NAMALWA (cell line): ENCODE data around the gene LRRC1.

Source experiments
- DNase-seq: peaks from one replicate; pipeline ENCODE4 v3.0.0-alpha.2; 2015; ENCODE audit warnings: low spot score

The LRRC1 gene

DNA sequence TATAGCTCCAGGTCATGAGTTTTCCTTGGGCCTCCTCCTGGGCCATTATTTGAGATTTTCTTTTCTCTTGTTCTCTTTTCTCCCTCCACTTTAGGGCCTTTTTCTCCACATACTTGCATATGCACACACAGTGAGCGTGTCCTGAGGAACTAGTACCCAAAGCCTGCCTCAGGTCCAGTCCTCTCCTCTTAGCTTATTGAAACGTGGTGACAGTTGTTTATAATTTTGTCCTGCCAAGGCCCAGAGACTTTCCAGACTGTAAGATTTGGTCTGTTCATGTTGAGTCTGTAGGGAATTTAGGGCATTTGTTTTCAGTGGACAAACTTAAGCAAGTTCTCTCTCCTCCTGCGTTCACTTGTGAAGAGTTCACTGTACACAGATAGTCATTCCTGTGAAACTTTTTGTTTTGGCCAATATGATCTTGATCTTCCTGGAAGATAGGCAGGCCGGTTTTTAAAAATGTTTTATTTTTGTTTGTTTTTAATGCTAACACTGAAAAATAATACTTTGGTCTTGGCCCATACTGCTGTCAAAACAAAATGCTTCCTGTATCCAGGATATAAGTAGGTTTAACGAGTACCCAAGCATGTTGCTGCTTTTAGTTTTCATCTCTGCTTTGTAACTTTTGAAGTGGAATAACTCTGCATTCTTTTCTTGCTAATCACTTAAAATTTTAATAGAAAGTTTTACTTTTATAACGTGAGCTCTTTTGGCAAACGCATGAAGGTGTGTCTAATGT lies 20.7 kb downstream of the LRRC1 start:
- no peak for DNase-seq

DNA sequence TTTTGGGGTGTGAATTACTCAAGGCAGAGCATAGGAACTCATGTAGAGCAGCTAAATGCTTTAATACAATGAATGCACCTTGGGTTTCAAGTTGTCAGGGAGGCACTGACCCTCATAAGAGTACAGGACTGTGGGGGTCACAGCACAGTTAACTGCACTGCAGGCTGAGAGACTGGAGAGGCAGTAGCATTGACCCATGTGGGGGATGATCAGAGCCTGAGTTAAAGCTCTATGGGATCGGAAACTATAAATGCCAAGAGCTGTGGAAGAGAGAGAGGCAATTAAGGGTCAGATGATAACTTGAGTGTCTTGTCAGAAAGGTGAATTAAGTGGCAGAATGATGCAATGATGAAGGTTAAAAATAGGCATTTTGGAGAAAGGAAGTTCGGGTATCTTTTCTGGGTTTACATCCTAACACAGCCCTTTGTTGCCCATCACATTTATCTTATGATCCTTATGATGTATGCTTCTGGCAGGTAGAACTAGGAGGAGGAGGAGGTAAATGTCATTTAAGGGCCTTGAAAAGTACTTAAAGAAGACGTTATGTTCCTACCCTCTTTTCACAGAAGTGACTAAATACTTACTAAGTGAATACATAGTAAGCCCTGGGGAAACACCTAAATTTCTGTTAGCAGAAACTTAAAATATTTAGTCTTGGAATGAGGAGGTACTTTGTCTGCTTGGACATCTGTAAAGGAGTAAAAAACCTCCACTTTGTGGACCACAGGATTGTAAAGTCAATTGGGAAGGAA lies 24.2 kb downstream of the LRRC1 start:
- DNase-seq = no peak

DNA sequence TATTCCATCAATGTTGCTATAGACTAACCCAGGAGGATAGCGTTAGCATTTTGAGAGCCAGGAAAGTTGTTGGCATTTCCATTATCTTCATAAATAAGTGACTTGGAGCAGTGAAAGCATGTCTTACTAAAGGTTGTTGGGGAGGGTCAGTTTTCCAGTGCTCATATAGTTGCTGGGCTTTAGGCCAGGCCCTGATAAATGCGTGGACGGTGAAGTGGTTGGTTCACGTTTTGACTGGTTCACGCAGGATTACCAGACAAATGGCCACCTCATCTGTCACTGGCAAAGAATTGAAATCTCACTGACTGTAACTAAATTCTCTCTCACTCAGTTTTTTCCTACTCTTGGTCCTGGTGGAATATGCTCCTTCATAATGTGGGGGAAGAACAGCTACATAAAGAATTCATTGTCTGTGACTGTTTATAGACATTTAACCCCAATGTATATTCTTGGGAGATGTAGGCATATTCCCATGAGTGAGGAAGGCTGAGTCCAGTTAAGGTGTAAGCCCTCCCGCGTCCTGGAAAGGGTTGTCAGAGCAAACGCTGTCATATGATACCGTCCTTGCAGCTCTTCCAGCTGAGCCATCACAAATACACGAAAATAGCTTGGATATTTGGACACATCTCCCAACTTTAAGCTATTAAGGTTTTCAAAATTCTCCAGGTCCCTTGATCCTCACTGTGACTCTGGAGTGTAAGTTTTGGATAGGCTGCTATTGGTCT lies 27.8 kb downstream of the LRRC1 start:
- no peak for DNase-seq

DNA sequence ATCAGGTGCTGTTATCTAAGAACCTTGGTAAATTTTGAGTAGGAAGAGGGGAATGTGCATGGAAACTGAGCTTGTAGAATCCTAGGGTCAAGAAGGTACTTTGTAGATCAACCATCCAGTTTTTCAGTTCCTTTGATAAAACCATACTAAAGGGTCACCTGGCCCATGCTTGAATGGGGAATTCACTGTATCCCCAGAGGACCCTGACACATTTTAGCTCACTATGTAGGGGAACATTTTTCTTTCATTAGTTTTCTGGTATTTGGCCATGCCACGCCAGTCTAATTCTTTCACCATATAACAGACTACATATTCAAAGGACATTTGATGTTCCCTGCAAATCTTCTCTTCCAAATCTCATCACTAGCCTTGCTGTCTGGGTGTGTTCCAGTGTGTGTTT lies 29.9 kb downstream of the LRRC1 start:
- DNase-seq = no peak

DNA sequence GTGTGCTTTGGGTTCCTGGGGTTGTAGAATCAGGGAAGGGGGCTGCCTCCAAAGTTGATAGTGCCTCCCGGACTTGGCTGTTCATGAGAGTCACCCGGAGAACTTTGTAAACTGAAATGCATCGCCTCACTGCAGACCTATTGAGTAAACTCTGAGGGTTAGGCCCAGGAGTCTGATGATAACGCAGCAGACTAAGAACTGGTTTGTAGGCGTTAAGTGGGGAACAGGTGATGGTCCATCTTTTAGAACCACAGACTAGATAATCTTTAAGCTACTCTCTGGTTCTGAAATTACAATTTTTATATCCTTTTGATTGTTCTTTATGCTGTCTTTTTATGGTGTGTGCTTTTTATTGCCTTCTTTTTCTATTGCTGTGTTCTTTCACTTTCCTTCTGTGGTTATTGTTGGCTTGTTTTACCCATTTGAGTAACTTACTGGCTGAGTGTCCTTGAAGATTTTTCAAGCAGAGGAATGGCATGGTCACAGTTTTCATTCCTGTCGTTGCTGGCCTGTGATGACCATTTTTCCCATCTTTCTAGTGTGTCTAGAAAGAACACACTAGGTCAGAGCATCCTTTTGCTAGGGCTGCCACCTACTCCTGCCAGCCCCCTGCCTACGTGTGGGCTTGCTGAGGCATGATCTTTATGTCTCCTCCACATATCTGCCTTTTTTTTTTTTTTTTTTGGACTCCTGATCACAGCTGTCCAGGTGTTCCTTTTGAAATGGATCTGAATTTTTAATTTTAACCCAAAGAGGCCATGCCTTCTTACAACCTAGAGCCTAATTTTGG lies 30.9 kb downstream of the LRRC1 start:
- DNase-seq = no peak

DNA sequence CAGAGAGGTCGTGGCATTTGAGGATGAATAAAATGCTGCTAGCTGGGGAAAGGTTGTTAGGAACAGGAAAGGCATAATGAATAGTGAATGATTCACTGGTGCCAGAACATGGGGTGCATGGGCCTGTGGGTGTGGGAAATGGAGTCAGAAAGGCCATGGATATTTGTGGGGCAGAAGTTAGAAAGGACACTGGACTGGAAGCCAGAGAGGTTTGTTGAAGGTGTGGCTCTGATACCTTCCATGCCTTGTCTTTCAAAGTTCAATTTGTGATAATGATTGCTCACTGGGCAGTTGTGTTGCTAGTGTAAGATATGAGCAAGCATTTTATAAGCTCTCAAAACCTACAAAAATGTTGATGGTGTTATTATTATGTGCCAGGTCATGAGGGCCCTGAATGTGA lies 32.7 kb downstream of the LRRC1 start:
- DNase-seq = no peak

DNA sequence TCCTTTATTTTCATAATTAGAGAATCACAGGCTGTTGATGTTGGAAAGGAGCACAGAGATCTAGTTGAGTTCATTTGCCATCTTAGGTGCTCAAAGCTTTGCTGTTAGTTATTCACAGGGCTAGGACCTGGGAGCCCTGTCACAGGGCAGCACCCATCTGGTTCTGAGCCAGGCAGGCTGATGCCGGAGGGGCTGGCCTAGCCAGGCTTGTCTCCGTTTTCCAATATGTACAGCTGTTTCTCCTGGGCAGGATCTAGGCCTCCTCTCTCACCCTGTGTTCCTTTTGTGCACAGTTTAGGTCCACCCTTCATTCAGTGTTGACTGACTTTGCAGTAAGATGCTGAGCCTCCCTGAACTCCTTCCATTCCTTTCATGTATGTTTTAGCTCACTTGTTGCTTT lies 33.4 kb downstream of the LRRC1 start:
- DNase-seq = no peak

DNA sequence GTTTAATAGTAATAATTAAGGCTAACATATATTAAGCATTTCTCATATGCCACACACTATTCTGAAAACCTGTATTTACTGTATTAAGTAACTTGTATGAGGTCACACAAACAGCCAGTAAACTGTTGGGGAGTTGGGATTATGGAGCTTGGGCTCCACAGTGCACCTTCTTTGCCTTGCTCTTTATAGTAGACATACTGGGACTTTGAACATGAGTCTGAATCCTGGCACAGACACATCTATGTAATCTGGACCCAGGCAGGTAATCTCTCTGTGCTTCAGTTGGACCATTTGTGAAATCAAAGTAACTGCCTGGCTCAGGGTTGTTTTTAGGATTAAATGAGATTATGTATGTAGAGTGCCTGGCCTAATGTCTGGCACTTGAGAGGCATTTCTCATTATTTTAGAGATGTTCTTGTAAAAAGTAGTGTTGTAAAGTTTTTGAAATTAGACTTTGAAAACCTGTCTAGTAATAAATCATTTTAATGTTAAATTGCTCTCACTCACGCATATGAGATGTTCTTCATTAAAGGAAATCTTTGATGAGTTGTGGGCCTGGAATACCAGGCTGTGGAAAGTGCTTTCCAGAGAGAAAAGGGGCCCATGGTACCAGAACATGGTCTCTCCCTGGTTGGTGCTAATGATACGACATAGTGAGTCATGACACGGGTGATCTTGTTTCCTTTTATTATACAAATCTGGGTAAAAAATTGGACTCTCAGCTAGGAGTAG lies 34.3 kb downstream of the LRRC1 start:
- DNase-seq = no peak

DNA sequence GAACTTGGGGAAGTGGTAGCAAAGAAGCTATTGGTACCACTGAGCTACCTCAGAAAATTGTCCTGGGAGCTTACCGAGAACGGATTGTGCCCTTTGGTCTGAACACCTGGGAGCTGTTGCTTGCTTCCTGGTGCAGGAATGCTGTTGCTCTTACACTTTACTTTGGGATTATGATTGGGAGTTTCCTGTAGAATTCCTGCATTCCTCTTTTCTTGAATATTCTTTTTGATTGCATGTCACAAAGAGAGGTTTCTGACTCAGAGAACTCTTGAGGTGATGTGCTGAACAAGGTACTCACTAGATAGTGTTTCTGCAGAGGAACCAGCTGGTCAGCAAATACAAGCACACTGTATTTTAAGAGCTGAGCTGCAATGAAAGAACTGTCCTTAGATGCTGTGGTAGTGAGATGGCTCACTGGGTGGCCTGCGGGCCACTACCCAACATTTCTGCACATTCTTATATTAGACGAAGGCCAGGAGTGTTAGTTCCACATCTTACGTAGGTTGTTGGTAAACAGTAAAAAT lies 35.0 kb downstream of the LRRC1 start:
- DNase-seq = no peak

DNA sequence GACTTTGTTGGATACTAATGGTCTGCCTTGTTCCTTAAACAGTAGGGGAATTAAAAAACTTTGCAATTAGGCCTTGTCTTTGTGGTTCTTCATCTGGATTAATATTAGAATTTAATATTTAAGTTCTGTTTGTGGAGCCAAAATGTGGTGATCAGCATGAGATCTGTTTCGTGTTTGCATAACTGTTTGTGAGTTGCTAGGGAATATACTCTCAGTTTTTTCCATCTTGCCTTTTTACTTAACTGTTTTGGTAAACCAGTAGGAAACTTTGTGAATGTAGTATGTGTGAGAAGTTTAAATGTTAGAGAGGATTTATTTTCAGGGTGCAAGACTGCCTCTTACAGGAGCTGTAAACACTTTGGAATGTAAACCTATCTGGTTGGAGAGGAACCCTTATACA lies 35.6 kb downstream of the LRRC1 start:
- no peak for DNase-seq

DNA sequence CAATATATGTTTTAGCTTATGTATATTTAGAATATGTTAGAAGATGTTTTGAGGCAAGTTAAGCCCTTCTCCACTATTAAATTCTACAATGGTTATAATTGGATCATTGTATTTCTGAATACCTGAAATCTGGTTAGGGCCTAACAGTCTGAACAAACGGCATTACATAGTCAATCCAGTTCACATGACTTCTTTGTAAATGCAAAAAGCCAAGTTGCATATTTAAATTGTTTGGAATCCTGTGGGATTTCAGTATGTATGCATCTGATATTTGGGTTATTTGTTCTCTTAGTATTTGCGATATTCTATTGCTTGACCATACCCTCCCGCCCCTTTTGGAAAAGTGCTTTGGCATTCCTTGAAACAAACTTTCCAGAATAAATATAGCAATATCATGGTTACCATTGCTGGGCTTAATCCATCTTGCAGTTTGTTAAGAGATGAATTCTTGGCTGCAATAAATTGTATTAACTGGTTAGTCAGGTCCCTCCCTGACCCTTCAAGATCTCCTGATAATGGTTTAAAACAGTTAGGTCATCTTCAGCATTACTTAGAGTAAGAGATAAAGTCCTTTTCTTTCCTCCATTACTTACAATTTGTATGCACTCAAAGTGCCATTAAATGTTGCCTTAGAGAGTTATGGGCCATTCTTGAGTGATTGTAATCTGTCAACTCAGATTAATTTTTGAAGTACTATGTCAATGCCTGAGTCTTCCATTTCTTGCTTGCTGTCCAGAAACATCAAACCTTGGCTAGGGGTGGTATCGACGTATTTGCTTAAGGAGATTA lies 36.5 kb downstream of the LRRC1 start:
- no peak for DNase-seq

DNA sequence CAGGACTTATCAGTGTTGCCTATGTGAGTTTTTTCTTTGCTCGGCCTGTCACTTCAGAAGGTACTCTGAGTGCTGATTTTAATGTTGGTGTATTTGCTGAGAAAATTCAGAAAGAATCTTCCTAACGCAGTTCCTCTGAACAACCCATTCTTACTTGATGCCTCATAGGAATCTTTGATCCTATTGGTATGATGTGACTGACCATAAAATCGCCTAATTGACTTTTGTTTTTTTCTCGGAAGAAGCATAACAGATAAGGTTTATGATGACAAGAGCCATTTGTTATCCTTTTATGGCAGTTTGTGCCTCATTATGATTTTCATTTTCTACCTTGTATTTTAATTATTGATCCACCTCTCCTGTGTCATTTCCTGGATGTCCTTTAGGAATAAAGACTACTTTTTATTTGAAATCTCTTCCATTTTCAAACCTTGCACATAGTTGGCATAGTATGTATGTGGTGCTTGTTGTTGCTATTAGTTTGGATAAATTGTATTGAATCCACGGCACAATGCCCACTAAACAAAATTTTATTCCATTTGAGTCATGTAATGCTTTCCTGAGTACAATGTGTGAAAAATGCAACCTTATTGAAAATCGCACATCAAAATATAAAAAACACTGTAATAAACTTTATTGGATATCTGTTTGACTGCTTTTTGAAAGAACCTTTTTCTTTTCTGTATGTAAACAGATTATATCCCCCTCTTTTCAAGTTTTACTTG lies 37.3 kb downstream of the LRRC1 start:
- DNase-seq = no peak

DNA sequence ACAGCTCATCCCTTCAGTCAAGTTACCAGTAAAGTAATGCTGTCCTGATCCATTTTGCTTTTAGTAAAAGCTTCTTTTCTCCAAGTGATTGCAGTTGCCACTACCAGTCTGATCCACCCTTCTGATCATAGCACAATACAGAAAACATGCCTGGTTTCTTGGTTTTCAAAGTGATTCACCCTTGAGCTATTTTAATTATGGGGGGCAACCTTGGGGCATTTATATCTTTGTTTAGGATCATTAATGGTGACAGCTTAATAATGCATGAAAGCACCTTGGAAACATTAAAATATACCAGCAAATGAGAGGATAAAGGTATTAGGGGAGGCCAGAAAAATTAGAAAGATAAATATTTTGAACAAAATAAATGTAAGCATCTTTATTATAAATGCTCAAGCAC lies 38.4 kb downstream of the LRRC1 start:
- no peak for DNase-seq

DNA sequence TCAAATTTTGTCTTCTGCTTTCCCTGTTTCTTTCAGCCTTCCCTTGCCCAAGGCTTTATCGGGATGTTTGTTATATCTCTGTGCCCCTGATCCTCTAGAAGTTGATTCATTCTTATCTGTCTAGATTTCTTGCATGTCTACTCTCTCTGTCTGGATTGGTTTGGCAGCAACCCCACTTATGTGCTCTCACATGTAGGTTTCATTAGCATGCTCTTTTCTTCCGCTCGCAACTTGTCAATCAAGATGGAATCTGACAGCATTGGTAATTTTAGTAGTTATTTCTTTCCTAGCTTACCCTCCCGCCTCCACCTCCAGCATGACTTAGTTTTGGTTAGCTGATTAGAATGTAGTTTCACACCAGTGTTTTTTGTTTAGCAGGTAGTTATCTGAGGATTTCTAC lies 39.3 kb downstream of the LRRC1 start:
- DNase-seq = no peak

DNA sequence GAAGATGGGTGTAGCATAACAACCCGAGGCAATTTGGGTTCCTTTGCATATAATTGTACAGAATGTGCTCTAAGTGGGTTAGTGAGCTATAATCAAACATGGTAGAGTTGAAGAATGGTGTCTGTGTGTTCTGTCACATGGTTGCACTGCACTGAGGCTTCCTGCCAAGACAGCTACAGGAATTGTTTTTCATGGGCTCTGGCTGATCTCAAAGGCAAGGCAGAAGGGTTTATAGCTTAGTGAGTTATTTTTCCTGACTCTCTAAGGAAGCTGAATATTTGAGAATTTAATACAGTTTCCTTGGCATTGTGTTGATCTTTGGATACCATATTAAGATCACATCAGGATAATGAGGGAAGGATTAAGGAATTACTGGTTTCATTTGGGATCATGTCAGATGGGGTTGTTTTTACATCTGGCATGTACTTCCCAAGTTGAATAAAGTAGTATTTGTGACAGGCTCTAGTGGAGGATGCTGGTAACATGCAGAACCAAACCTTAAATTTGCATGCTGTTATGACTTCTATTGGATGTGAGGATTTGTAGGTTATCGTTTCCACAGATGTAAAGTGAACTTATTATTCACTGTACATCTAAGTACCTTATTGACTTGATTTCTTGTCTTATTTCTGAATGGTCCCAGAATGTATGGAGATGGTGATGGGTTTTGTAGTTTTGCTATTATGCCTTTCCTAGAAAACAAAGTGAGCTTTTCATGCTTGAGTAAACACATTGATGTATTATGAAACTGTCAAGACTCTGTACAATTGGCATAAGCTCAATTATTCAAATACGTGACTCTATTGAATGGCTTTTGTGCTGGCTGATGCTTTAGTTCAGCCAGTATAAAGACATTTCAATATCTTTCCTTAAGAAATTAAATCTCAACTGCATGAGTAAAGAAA lies 43.3 kb downstream of the LRRC1 start:
- no peak for DNase-seq

DNA sequence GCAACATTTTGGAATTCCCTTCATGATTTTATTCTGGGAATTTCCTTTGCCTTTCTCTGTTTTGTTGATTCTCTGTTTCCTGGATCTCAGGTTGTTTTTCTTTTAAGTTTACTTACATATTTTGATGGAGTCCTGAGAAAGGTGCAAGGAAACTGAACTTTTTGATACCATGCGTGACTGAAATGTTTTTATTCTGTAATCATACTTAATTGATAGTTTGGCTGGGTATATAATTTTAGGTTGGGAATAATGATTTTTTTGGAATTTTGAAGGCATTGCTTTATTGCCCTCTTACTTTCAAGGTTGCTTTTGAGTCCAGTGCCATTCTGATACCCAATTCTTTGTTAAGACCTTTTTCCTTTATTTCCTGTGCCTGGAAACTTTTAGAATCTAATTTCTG lies 45.2 kb downstream of the LRRC1 start:
- DNase-seq = no peak

DNA sequence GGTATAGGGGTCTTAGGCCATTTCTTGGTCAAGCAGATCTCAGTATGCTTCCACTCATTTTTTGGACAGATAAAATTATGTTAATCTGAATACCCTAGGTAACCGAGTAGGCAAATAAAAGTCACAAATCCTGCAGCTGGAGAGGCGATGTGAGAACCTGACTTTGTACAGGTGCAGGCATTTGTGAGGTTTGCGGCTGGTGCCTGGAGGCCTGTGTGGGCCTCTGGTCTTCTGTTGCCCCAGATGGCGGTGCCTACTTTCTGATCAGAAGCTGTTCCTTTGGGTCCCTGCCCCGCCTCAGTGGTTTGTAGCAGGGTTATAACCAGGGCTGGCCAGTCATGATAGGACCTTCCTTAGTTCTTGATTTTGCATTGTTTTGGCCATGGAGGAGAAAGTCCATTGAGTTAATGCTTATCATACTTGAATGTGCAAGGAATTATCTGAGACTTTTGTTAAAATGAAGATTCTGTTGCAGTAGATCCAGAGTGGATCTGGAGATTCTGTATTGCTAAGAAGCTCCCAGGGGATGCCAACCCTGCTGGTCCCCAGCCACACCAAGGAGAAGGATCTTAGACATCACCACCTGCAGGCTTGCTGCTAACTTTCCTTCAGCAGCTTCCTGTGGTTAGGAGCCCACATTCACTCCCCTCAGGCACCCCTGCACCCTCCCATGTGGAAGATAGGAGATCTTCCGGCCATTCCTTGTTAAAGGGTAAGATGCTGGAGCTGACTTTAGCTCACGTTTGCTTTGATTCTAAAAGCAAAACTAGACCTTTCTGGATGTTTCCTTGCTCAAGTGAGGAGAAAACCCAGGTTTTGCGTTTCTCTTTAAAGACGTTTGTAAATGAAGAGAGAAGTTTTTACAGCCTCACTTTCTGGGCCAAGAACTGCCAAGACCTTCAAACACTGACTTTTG lies 50.7 kb downstream of the LRRC1 start:
- DNase-seq = no peak

DNA sequence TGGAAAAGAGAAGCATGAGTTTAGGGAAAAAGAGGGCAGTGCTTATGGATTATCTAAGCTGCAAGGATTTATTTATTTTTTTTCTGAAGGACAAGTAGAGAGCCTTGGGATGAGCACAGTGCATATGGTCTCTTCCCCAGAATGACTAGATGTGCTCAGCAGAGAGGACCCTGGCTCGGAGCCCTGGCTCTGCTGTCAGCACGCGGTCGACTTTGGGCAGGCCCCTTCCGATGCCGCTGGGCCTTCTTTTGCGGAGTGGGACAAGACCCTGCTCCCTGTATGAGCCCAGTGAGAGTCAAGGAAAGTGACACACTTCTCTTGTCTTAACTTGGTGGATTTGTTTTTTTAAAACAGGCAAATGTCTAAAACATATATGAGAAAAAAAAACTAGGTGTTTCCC lies 51.4 kb downstream of the LRRC1 start:
- no peak for DNase-seq
